ENCODE data around the gene CUL2.
A peak's percentile ranks its signal among the peaks of the same experiment; 100 is the strongest.

CUL2 gene

GRCh38 chr10:34985146-34985545 is 105.0 kb downstream of the CUL2 start:
- Histone ChIP-seq H3K4me2 (ENCODE audit: insufficient read depth, low read length, poor library complexity, severe bottlenecking) (no peak overlapping the region), H3K4ac (ENCODE audit: low read length) (no peak overlapping the region), H2BK15ac (ENCODE audit: low read length) (no peak overlapping the region), H2BK120ac (ENCODE audit: low read depth, low read length) (no peak overlapping the region), H3K9me3 (replicated peaks in 1 of 2; ENCODE audit: control insufficient read depth in 2 of 2, insufficient read depth in 1 of 2, low read depth in 1 of 2, low read length in 2 of 2) (peaks cover 2 to 10% of the 10 kb centered on the region in 2 donors), H2BK5ac (ENCODE audit: low read length) (no peak overlapping the region), H3K23ac (ENCODE audit: low read depth, low read length, poor library complexity) (no peak overlapping the region), H2AFZ (ENCODE audit: low read length) (no peak overlapping the region), H3K4me1 (ENCODE audit: control insufficient read depth in 2 of 2, insufficient read depth in 1 of 2, low read depth in 1 of 2, low read length in 2 of 2) (no peaks in the 10 kb centered on the region), H2AK5ac (ENCODE audit: low read depth, low read length) (no peak overlapping the region), H3K79me1 (ENCODE audit: low read depth, low read length) (no peaks in the 10 kb centered on the region), H3K4me3 (ENCODE audit: low read length in 2 of 2) (no peak overlapping the region), H2BK12ac (ENCODE audit: low read length) (no peak overlapping the region), H4K8ac (ENCODE audit: low read depth, low read length) (no peak overlapping the region), H3K36me3 (replicated peaks in 1 of 2; ENCODE audit: control insufficient read depth in 2 of 2, insufficient read depth in 2 of 2, low read length in 2 of 2) (no peaks in the 10 kb centered on the region), H3K9ac (ENCODE audit: low read depth, low read length, poor library complexity) (no peak overlapping the region), H3K14ac (ENCODE audit: low read length) (no peak overlapping the region), H3K27ac (replicated peaks; ENCODE audit: low read length) (no peak overlapping the region), H3K27me3 (ENCODE audit: control insufficient read depth in 3 of 3, insufficient read depth in 3 of 3, low read depth in 1 of 3, low read length in 3 of 3) (no peaks in the 10 kb centered on the region), H3K18ac (ENCODE audit: low read length) (no peak overlapping the region), H4K91ac (ENCODE audit: low read depth, low read length, poor library complexity) (no peak overlapping the region)
- no peak for DNase-seq (ENCODE audit: low spot score)
- WGBS, 2 donors (ENCODE audit: extremely low coverage in 2 of 2, insufficient read length in 2 of 2, insufficient replicate concordance in 1 of 2): no CpG with 5 or more reads among the region's 2 CpGs

GRCh38 chr10:34981844-34982243 is 108.3 kb downstream of the CUL2 start:
- H3K23ac ChIP-seq (ENCODE audit: low read depth, low read length, poor library complexity): no peak overlapping the region
- H3K9me3 ChIP-seq (replicated peaks in 1 of 2; ENCODE audit: control insufficient read depth in 2 of 2, insufficient read depth in 1 of 2, low read depth in 1 of 2, low read length in 2 of 2): peaks cover 2 to 10% of the 10 kb centered on the region in 2 donors
- no peaks in the 10 kb centered on the region for H3K36me3 ChIP-seq (replicated peaks in 1 of 2; ENCODE audit: control insufficient read depth in 2 of 2, insufficient read depth in 2 of 2, low read length in 2 of 2)
- no peak overlapping the region for H3K9ac ChIP-seq (ENCODE audit: low read depth, low read length, poor library complexity)
- H3K27ac ChIP-seq (replicated peaks; ENCODE audit: low read length): no peak overlapping the region
- H4K8ac ChIP-seq (ENCODE audit: low read depth, low read length): no peak overlapping the region
- no peak overlapping the region for H3K4me2 ChIP-seq (ENCODE audit: insufficient read depth, low read length, poor library complexity, severe bottlenecking)
- no peak overlapping the region for H2BK5ac ChIP-seq (ENCODE audit: low read length)
- H2BK120ac ChIP-seq (ENCODE audit: low read depth, low read length): no peak overlapping the region
- H3K27me3 ChIP-seq (ENCODE audit: control insufficient read depth in 3 of 3, insufficient read depth in 3 of 3, low read depth in 1 of 3, low read length in 3 of 3): no peaks in the 10 kb centered on the region
- no peak overlapping the region for H2BK15ac ChIP-seq (ENCODE audit: low read length)
- no peak overlapping the region for H2AFZ ChIP-seq (ENCODE audit: low read length)
- no peaks in the 10 kb centered on the region for H3K4me1 ChIP-seq (ENCODE audit: control insufficient read depth in 2 of 2, insufficient read depth in 1 of 2, low read depth in 1 of 2, low read length in 2 of 2)
- WGBS, 2 donors (ENCODE audit: extremely low coverage in 2 of 2, insufficient read length in 2 of 2, insufficient replicate concordance in 1 of 2): no CpG with 5 or more reads among the region's 2 CpGs
- no peak overlapping the region for H3K4ac ChIP-seq (ENCODE audit: low read length)
- no peak overlapping the region for H2BK12ac ChIP-seq (ENCODE audit: low read length)
- H3K79me1 ChIP-seq (ENCODE audit: low read depth, low read length): no peaks in the 10 kb centered on the region
- no peak overlapping the region for H2AK5ac ChIP-seq (ENCODE audit: low read depth, low read length)
- H4K91ac ChIP-seq (ENCODE audit: low read depth, low read length, poor library complexity): no peak overlapping the region
- no peak overlapping the region for H3K14ac ChIP-seq (ENCODE audit: low read length)
- H3K18ac ChIP-seq (ENCODE audit: low read length): no peak overlapping the region
- H3K4me3 ChIP-seq (ENCODE audit: low read length in 2 of 2): no peak overlapping the region
- no peak for DNase-seq (ENCODE audit: low spot score)

DNA sequence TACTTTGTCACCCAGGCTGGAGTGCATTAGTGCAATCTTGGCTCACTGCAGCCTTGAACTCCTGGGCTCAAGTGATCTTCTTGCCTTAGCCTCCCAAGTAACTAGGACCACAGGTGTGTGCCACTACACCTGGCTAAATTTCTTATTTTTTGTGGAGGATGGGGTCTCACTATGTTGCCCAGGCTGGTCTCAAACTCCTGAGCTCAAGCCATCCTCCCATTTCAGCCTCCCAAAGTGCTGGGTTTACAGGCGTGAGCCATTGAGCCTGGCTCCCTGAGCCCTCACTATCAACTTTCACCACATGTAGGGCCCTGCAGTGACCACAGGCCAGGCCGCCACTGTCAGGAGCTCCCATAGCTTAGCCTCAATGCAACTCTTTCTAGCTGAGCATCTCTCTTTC is 110.2 kb downstream of the CUL2 start:
- no peak overlapping the region for H3K4me2 ChIP-seq (ENCODE audit: insufficient read depth, low read length, poor library complexity, severe bottlenecking)

GRCh38 chr10:34978080-34978479 is 112.1 kb downstream of the CUL2 start:
- no peaks in the 10 kb centered on the region for H3K4me1 ChIP-seq (ENCODE audit: control insufficient read depth in 2 of 2, insufficient read depth in 1 of 2, low read depth in 1 of 2, low read length in 2 of 2)
- no peak for DNase-seq (ENCODE audit: low spot score)

More for the DNA sequence above, 110.2 kb downstream of the CUL2 start:
- no CpG with 5 or more reads among the region's 2 CpGs for WGBS, 2 donors (ENCODE audit: extremely low coverage in 2 of 2, insufficient read length in 2 of 2, insufficient replicate concordance in 1 of 2)
- Histone ChIP-seq H3K27ac (replicated peaks; ENCODE audit: low read length) (no peak overlapping the region), H4K91ac (ENCODE audit: low read depth, low read length, poor library complexity) (no peak overlapping the region), H2AK5ac (ENCODE audit: low read depth, low read length) (no peak overlapping the region), H3K9me3 (replicated peaks in 1 of 2; ENCODE audit: control insufficient read depth in 2 of 2, insufficient read depth in 1 of 2, low read depth in 1 of 2, low read length in 2 of 2) (peaks cover 1 to 12% of the 10 kb centered on the region in 2 donors), H3K4me3 (ENCODE audit: low read length in 2 of 2) (no peak overlapping the region), H3K18ac (ENCODE audit: low read length) (no peak overlapping the region), H3K4me1 (ENCODE audit: control insufficient read depth in 2 of 2, insufficient read depth in 1 of 2, low read depth in 1 of 2, low read length in 2 of 2) (no peaks in the 10 kb centered on the region), H2BK15ac (ENCODE audit: low read length) (no peak overlapping the region), H4K8ac (ENCODE audit: low read depth, low read length) (no peak overlapping the region), H3K14ac (ENCODE audit: low read length) (no peak overlapping the region), H3K27me3 (ENCODE audit: control insufficient read depth in 3 of 3, insufficient read depth in 3 of 3, low read depth in 1 of 3, low read length in 3 of 3) (no peaks in the 10 kb centered on the region), H3K9ac (ENCODE audit: low read depth, low read length, poor library complexity) (no peak overlapping the region), H3K79me1 (ENCODE audit: low read depth, low read length) (no peaks in the 10 kb centered on the region), H3K23ac (ENCODE audit: low read depth, low read length, poor library complexity) (no peak overlapping the region), H3K4ac (ENCODE audit: low read length) (no peak overlapping the region), H2BK120ac (ENCODE audit: low read depth, low read length) (no peak overlapping the region), H2BK12ac (ENCODE audit: low read length) (no peak overlapping the region), H3K36me3 (replicated peaks in 1 of 2; ENCODE audit: control insufficient read depth in 2 of 2, insufficient read depth in 2 of 2, low read length in 2 of 2) (no peaks in the 10 kb centered on the region), H2BK5ac (ENCODE audit: low read length) (no peak overlapping the region), H2AFZ (ENCODE audit: low read length) (no peak overlapping the region)
- DNase-seq (ENCODE audit: low spot score): no peak

More at GRCh38 chr10:34978080-34978479, 112.1 kb downstream of the CUL2 start:
- Histone ChIP-seq H3K14ac (ENCODE audit: low read length) (peak overlapping the region; percentile 47), H3K18ac (ENCODE audit: low read length) (no peak overlapping the region), H3K9me3 (replicated peaks in 1 of 2; ENCODE audit: control insufficient read depth in 2 of 2, insufficient read depth in 1 of 2, low read depth in 1 of 2, low read length in 2 of 2) (peaks cover 0 to 8% of the 10 kb centered on the region in 2 donors), H2AK5ac (ENCODE audit: low read depth, low read length) (no peak overlapping the region), H3K27me3 (ENCODE audit: control insufficient read depth in 3 of 3, insufficient read depth in 3 of 3, low read depth in 1 of 3, low read length in 3 of 3) (no peaks in the 10 kb centered on the region), H4K91ac (ENCODE audit: low read depth, low read length, poor library complexity) (no peak overlapping the region), H3K36me3 (replicated peaks in 1 of 2; ENCODE audit: control insufficient read depth in 2 of 2, insufficient read depth in 2 of 2, low read length in 2 of 2) (no peaks in the 10 kb centered on the region), H3K4ac (ENCODE audit: low read length) (no peak overlapping the region), H2BK15ac (ENCODE audit: low read length) (no peak overlapping the region), H4K8ac (ENCODE audit: low read depth, low read length) (no peak overlapping the region), H2BK120ac (ENCODE audit: low read depth, low read length) (no peak overlapping the region), H3K9ac (ENCODE audit: low read depth, low read length, poor library complexity) (no peak overlapping the region), H2AFZ (ENCODE audit: low read length) (no peak overlapping the region), H2BK5ac (ENCODE audit: low read length) (no peak overlapping the region), H3K4me3 (ENCODE audit: low read length in 2 of 2) (no peak overlapping the region), H3K4me2 (ENCODE audit: insufficient read depth, low read length, poor library complexity, severe bottlenecking) (no peak overlapping the region), H3K79me1 (ENCODE audit: low read depth, low read length) (no peaks in the 10 kb centered on the region), H3K27ac (replicated peaks; ENCODE audit: low read length) (no peak overlapping the region), H3K23ac (ENCODE audit: low read depth, low read length, poor library complexity) (no peak overlapping the region), H2BK12ac (ENCODE audit: low read length) (no peak overlapping the region)
- no CpG with 5 or more reads among the region's 7 CpGs for WGBS, 2 donors (ENCODE audit: extremely low coverage in 2 of 2, insufficient read length in 2 of 2, insufficient replicate concordance in 1 of 2)

Data from neuronal stem cell (in vitro differentiated cells).